GM13976 (cell line): ENCODE measurements around the gene RHBDF1.
A peak's percentile ranks its signal among the peaks of the same experiment; 100 is the strongest.

ENCODE experiments used
- DNase-seq: peaks from one replicate; pipeline ENCODE4 v3.0.0; 2012; ENCODE audit warnings: low spot score
- CTCF ChIP-seq: IDR thresholded peaks from 2 replicates; pipeline ENCODE4 v1.5.1; 2012; ENCODE audit warnings: borderline replicate concordance, mild to moderate bottlenecking; ENCODE audit not compliant: insufficient read depth; ENCODE audit errors: extremely low read depth, missing control alignments, control extremely low read depth
- in situ Hi-C: fragments of 300-500 bp; cut with MboI; formaldehyde crosslinking; loops from one replicate; pipeline ENCODE4 v1.12.0; 2022; ENCODE audit warnings: low sequenced_read_pairs, mixed read lengths, inconsistent platforms; ENCODE audit not compliant: unreplicated experiment

The RHBDF1 gene

GRCh38 chr16:67884-68789 is 4.3 kb downstream of the RHBDF1 start:
- no peak for DNase-seq
- in situ Hi-C loops: no loop called here

GRCh38 chr16:67183-67791 is 5.1 kb downstream of the RHBDF1 start:
- TF ChIP-seq CTCF: no peak
- no peak for DNase-seq
- in situ Hi-C loops: no loop called here

More at GRCh38 chr16:67884-68789, 4.3 kb downstream of the RHBDF1 start:
- TF ChIP-seq CTCF: no peak

GRCh38 chr16:66309-67182 is 5.9 kb downstream of the RHBDF1 start:
- no peak for TF ChIP-seq CTCF
- DNase-seq: no peak
- in situ Hi-C loops: no loop called here

GRCh38 chr16:65745-66144 is 6.7 kb downstream of the RHBDF1 start:
- peak; percentile 98 for TF ChIP-seq CTCF
- peak; percentile 92 for DNase-seq
- in situ Hi-C loops: no loop called here

- DNase-seq: no peak
- no peak for TF ChIP-seq CTCF
- in situ Hi-C loops: no loop called here
These were observed 7.5 kb downstream of the RHBDF1 start for GRCh38 chr16:64914-65255.
